ENCODE measurements around the gene LRRC74B. TPM values are rescaled to one million over a fixed set of nuclear protein-coding genes. Genes with fewer than 3 reads are reported as not detected.

Gene LRRC74B
- polyA plus RNA-seq, 2 of the 4 experiments (the other 2 are of a cell fraction): 0.08 to 0.10 TPM

GRCh38 chr22:21054046-21054713, 8.4 kb downstream of the LRRC74B start (continued):
- TF ChIP-seq HMGXB4 (CRISPR knock-in tag; IDR thresholded peaks at IDR 0.05; ENCODE audit: borderline replicate concordance): no peak

GRCh38 chr22:21054714-21055563, 9.2 kb downstream of the LRRC74B start:
- Histone ChIP-seq H3K9me3 (no peaks in the 10 kb centered on the region), H3K27ac (no peak overlapping the region), H3K4me1 (no peaks in the 10 kb centered on the region), H3K4me3 (no peak overlapping the region), H3K4me2 (no peak overlapping the region)
- ATAC-seq: no peak
- no peak for DNase-seq (ENCODE audit: low read depth in 1 of 2, low spot score in 1 of 2)
- CTCF ChIA-PET: interaction anchor here (0.8 to 1.4 kb wide), 3 partner anchors 10 to 53 kb away, joined by 3 read pairs; partner anchors contain the start of gene LRRC74B
- POLR2A ChIA-PET: no interaction called here
- FAIRE-seq: no peak
- no peak for TF ChIP-seq TFCP2L1 (CRISPR knock-in tag; IDR thresholded peaks at IDR 0.05)
- no peak for TF ChIP-seq PHF8 (IDR thresholded peaks at IDR 0.05; ENCODE audit: borderline replicate concordance, low read depth)
- no peak for TF ChIP-seq USF2 (IDR thresholded peaks at IDR 0.05)
- no peak for TF ChIP-seq RAD21 (conservative IDR thresholded peaks at IDR 0.05 in 1 of 2, IDR thresholded peaks at IDR 0.05 in 1 of 2)
- TF ChIP-seq KDM5A (IDR thresholded peaks at IDR 0.05): no peak
- no peak for TF ChIP-seq HES2 (IDR thresholded peaks at IDR 0.05)
- TF ChIP-seq BHLHE40 (IDR thresholded peaks at IDR 0.05; ENCODE audit: low read depth, low read length): no peak
- no peak for TF ChIP-seq SREBF2 (IDR thresholded peaks at IDR 0.05)
- no peak for TF ChIP-seq ZSCAN20 (CRISPR knock-in tag; IDR thresholded peaks at IDR 0.05)
- no peak for TF ChIP-seq CBX2 (IDR thresholded peaks at IDR 0.05; ENCODE audit: borderline replicate concordance, low read depth)
- TF ChIP-seq CHD2 (IDR thresholded peaks at IDR 0.05; ENCODE audit: low read length, partially characterized antibody): no peak
- no peak for TF ChIP-seq ESRRA (IDR thresholded peaks at IDR 0.05; ENCODE audit: borderline replicate concordance, low read length)
- TF ChIP-seq ZFP36 (IDR thresholded peaks at IDR 0.05; ENCODE audit: borderline replicate concordance, partially characterized antibody): no peak
- 80% methylated on average over 11 of the region's 11 CpGs for WGBS (ENCODE audit: missing lambda C conversion rate)

- Histone ChIP-seq H3K27ac (no peak overlapping the region), H3K9me3 (no peaks in the 10 kb centered on the region), H3K4me2 (no peak overlapping the region), H3K4me1 (no peaks in the 10 kb centered on the region), H3K4me3 (no peak overlapping the region)
- 49% methylated on average over 4 of the region's 4 CpGs for WGBS (ENCODE audit: missing lambda C conversion rate)
- TF ChIP-seq CHD2 (IDR thresholded peaks at IDR 0.05; ENCODE audit: low read length, partially characterized antibody) (no peak), EHMT2 (IDR thresholded peaks at IDR 0.05; ENCODE audit: low read depth) (no peak), POLR2A (IDR thresholded peaks at IDR 0.05; ENCODE audit: low read length) (no peak), RFX5 (IDR thresholded peaks at IDR 0.05) (no peak), GATA3 (IDR thresholded peaks at IDR 0.05; ENCODE audit: borderline replicate concordance) (no peak), JUN (IDR thresholded peaks at IDR 0.05) (no peak), EHF (CRISPR knock-in tag; IDR thresholded peaks at IDR 0.05) (no peak), FOSL2 (IDR thresholded peaks at IDR 0.05) (no peak), FOSL2 (CRISPR knock-in tag; IDR thresholded peaks at IDR 0.05) (no peak), ESRRA (IDR thresholded peaks at IDR 0.05; ENCODE audit: borderline replicate concordance, low read length) (no peak), PHF8 (IDR thresholded peaks at IDR 0.05; ENCODE audit: borderline replicate concordance, low read depth) (no peak), CHD4 (IDR thresholded peaks at IDR 0.05; ENCODE audit: borderline replicate concordance) (no peak), TP53 (CRISPR knock-in tag; IDR thresholded peaks at IDR 0.05) (no peak), RARB (CRISPR knock-in tag; IDR thresholded peaks at IDR 0.05) (no peak), CEBPB (IDR thresholded peaks at IDR 0.05) (no peak), ATOH8 (CRISPR knock-in tag; IDR thresholded peaks at IDR 0.05; ENCODE audit: low read depth) (no peak), TFCP2L1 (CRISPR knock-in tag; IDR thresholded peaks at IDR 0.05) (no peak), MYC (IDR thresholded peaks at IDR 0.05; ENCODE audit: borderline replicate concordance, low read length) (no peak)
- POLR2A ChIA-PET: no interaction called here
- ATAC-seq (no peak; a peak in 1 of 6 replicates), DNase-seq (ENCODE audit: low read depth in 1 of 2, low spot score in 1 of 2) (no peak), FAIRE-seq (no peak)
- CTCF ChIA-PET: interaction anchor here (0.6 to 1.4 kb wide), 4 partner anchors 10 to 52 kb away, joined by 3 read pairs; partner anchors contain the start of gene LRRC74B
Measured at GRCh38 chr22:21055564-21055834, 9.8 kb downstream of the LRRC74B start.
